GM19455 (cell line): ENCODE results near the gene MTA3.
A peak's percentile ranks its signal among the peaks of the same experiment; 100 is the strongest.

ENCODE experiments used
- ATAC-seq: cut with Tn5 transposase; IDR thresholded peaks from one replicate; pipeline ENCODE4 v1.9.1; 2021; ENCODE audit not compliant: unreplicated experiment

The MTA3 gene

DNA sequence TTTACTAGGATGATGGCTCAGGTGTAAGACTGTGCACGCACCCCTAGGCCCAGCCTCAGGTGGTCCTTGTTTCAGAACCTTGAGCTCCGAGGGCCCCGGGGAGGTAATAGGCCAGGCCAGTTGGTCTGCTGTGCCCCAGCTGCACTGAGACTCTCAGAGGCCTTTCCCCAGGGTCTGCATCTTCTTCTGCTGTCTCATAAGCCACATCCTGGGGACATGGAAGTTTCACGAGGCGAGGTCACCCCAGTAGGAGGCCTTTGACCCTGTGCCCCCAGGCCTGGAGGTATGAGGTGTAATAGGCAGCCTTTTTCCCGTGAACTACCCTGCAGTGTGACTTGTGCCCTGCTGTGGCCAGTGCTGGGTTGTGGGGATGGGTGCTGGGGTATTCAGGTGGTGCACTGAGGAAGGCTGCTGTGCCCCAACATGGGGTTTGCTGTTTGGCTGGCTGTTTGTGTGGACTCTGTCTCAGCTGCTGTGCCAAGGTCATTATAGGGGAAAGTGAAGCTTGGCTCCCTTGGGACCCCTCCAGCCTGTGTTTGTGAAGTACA lies 188.6 kb downstream of the MTA3 start:
- ATAC-seq, result no peak

DNA sequence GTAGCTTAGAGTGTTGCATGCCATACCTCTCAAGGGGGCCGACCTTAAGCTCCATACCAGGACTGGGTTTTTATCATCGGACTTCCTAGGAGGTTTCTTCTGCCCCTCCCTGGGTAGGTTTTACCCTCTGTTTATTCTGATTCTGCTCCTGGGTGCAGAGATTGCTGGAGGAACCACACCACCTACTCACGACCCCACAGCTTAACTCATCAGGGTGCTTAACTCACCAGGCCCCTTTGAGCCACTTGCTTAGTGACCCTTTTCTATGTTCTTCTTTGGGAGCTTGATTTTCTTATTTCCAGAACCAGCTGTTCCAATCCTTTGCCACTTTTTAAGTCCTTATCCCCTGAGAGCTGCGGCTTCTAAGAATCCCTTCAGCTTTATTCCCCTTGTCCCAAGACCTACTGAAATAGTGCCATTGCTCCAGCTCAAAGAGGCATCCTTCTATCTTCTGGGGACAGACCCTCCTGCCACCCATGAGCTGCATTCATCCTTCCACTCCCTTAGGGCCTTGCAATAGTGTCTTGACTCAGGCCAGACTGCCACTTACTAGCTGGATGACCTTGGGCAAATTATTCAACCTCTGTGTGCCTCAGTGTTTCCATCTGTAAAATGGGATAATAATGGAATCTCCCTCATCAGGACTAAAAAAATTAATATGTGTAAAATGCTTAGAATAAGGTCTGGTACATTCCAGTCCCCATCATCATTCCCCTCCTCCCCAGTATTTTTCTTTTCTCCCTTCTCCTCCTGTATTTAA lies 189.7 kb downstream of the MTA3 start:
- no peak for ATAC-seq

GRCh38 chr2:42758751-42759150 lies 190.3 kb downstream of the MTA3 start:
- ATAC-seq, result no peak

DNA sequence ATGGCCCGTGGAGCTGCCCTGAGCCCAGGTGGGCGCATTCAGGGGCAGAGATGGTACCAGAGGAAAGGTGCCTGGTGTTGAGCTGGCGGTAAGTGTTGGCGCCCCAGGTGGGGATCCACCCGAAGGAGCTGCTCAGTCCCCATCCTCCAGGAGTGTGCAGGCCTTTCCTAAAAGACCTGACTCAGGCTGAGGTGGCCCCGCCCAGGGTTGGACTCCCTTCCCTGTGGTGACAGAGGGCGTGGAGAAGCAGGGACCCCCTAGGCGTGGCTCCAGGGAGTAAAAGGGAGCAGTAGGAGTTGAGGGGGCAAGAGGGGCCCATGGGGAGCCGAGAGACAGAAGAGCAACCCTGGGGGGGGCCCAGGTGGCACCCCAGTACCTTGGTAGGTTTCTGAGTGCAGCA lies 193.1 kb downstream of the MTA3 start:
- ATAC-seq, result no peak

- no peak for ATAC-seq
Observed at GRCh38 chr2:42762155-42762554, 193.7 kb downstream of the MTA3 start.

- no peak for ATAC-seq
Observed at GRCh38 chr2:42762823-42763804, 194.7 kb downstream of the MTA3 start.

DNA sequence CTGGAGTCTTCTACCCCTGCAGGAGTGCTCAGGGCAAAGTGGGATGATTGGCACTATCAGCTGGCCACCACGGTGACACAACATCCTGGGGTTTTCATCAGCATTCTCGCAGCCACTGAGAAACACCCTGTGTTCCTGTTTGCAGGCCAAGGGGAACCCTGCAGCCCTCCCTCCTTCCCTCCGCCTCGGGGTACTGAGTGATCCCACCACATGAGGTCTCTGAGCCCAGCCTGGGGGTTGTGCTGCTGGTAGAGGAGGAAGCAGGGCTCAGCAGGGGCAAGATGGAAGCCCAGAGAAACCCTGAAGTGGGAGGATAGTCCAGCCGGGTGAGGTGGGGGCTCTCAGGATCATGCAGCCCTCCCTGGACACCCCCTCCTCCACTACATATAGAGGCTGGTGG lies 195.7 kb downstream of the MTA3 start, which contains the start of gene OXER1:
Gene OXER1, minus strand, starts transcription at position 40 of the 400 bp plus-strand sequence. CDS start 73 bp downstream, outside the sequence.
- ATAC-seq, result no peak

DNA sequence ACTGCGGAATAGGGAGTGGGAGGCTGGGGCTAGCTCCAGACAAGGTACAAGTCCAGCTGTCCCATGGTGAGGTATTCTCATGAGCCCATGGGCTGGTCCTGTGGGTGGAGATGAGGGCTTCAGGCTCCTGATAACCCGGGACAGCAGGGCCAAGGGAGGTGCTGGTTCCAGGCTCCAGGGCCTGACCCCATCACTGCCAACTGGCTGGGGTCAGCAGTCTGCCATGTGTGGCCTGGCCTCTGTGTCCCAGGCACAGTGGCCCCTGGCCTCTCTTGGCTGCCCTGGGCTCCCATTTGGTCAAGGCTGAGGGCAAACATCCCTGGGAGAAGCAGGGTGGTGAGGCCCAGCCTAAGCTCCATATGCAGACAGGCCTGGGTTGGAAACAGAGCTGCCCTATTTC lies 196.5 kb downstream of the MTA3 start:
- ATAC-seq, result no peak

DNA sequence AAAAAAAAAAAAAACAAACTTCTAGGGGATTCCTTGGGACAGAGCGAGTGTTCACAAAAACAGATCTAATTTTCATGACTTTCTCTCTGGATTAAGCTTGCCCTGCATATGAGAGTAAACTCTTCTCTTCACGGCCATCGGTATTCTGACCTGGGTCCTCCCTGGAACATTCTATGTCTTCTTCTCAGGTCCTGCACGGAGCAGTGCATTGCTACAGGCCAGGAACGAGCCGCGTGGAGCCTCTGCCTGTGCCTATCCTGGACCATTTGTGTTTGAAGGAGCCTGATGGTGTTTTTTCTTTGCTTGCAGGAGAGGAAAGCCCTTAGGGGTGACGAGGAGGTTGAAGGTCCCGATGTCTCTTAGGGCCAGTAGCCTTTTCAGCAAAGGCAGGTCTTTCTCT lies 197.3 kb downstream of the MTA3 start:
- no peak for ATAC-seq

DNA sequence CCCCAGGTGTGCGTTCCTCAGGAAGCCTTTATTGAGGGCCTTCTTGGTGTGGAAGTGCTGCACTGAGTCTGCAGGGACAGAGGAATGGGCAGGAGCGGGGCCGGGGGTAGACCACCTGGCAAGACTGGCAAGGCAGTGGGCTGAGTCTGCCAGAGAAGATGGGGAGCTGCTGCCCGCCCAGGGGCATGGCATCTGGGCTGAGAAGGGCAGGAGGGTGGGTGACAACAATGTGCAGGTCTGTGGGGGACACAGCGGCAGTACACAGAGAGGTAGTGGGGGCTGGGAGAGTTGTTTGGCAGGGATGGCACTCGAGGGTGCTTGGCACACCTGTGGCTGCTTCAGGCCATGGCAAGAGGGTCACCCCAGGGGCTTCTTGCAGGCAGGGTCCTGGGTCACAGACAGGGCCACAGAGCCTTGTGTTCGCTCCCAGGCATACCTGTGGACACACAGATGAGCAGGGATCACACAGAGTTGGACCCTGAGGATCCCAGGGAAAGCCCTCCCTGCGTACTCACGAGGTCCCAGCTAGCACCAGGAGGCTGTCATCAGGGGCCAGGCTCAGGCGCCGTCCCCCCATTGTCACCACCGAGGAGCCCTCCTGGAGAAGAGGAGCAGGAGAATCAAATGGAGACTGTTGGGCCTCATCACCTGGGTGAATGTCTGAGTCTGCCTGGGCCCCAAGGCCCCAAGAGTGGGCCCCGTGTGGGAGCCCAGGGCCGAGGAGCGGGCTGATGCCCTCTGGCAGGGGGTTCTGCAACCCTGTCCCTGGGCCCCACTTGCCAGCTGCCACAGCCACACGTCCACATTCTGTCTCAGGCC lies 198.9 kb downstream of the MTA3 start:
- ATAC-seq, result no peak

- no peak for ATAC-seq
Observed at GRCh38 chr2:42767899-42768705, 199.7 kb downstream of the MTA3 start.

- no peak for ATAC-seq
Observed at GRCh38 chr2:42768706-42769256, 200.3 kb downstream of the MTA3 start.

DNA sequence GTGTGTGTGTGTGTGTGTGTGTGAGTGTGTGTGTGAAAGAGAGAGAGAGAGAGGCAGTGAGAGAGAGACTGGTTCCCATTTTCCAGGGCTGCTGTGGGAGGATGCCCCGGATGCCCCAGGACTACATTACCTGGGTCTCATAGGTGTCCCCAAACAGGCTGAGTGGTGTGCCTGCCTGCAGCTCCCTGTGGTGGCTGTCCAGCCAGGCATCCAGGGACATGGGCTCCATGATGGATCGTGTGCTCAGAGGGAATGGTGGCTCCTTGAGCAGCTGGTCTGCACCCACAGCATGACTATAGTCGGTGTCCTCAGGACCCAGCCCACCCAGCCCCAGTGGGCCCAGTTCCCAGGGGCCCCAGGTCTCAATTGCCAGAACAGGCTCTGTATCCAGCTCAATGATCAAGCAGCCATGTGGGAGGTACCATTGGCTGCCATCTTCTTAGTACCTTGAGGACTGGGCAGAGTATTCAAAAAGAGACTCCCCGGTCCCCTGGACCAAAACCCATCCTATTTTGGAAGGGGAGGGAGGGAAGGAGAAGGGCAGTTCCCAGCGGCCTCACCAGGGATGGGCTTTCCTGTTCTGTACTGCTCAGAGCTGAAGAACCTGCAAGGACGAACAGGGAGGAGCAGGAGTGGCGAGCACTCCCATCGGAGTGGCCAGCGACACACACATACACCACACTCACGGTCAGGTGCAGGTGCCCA lies 201.3 kb downstream of the MTA3 start:
- no peak for ATAC-seq

DNA sequence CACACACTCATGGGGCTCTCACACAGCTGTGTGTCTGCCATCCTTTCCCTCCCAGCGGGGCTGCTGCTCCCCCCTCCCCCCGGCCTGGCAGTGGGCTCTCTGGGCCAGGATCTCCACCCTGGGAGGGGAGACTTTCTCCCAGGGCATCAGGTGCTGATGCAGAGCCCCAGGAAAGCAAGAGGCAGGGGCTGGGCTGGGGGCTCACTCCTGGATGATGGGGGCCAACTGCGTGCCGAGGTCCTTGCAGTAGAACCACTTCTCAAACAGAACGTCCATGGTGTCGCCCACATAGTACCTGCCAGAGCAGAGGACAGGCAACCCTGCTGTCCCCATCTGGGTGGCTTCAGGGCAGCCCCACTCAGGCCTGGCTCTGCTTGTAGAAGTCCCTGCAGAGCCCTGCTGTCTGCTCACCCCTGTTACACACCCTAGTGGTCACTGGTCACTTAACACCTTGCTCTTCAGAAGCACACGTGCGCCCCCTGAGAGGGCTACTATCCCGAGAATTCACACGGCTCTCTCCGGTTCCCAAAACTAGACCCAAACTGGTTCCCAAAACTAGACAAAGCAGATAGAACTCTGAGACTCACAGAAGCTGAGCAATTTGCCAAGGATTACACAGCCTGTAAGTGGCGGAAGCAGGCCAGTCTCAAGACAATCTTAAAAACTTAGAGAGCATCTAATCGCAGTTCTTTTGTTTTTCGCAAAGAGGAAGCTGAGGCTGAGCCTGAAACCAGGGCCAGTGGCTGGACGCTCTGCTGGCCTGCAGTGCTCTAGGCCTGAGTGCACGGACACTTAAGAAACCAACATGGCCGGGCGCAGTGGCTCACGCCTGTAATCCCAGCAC lies 202.1 kb downstream of the MTA3 start:
- ATAC-seq, result peak; percentile 76

DNA sequence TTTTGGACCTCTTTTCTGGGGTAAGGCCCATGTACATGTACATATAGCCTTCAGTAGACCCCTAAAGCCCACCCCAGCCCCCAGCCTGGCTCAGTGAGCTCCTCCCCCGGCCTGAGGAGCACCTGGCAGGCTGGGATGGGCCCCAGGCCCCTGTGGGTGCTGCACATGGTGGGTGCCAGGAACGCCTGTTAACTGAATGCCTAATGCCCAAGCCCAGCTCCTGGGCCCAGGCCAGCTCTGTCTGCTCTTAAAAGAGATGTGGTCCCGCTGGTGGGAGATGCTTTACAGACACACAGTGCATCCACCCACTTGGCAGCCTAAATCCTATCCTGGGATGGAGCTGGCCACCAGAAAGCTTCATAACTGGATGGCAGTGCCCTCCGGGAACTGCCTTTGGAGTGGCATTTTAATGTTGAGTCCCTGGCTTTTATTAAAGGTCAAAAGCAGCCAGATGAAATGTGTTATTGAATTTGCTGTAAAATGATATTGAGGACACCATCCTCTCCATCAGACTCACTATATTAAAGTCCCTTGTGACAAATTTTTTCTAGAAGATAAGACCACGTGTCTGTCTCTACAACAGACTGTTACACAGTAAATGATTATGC lies 203.2 kb downstream of the MTA3 start:
- no peak for ATAC-seq

DNA sequence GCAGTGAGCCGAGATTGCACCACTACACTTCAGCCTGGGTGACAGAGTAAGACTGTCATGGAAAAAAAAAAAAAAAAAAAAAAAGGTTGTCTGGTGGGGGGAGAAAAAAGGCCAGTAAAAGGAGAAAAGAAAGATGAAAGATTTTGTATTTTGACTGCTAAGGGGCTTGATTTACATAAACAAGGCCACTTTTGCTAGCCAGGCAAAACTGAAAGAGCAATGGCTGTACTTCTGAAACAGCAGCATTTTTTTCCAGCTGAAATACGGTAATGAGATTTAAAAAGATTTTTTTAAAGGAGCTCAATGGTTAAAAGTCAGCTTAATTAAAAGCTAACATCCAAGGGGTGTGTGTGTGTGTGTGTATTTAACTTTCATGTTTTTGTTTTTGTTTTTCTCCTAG lies 206.8 kb downstream of the MTA3 start:
- no peak for ATAC-seq

DNA sequence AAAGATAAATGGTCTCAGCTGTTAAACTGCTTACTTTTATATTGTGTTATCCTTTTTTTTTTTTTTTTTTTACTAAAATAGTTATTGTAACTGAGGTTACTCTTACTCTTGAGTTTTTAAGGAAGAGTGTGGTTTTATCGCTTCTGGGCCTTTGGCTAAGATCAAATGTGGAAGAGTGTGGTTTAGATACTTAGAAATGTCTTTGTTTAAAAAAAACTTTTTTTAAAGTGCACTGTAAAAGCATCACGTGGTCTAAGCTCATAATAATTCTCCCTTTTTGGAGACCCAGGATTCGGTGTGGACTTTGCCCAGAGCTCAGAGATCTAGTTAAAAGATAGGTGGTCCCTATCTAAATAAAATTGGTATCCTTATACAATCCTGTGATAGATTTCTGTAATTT lies 207.4 kb downstream of the MTA3 start:
- ATAC-seq, result no peak
